K562 (cell line): Measurements from ENCODE around the gene HMBS. TPM values are rescaled to one million over a fixed set of nuclear protein-coding genes. Genes with fewer than 3 reads are reported as not detected.
A peak's percentile ranks its signal among the peaks of the same experiment; 100 is the strongest.

ENCODE experiments used
- ATF1 ChIP-seq, 2 experiments: fragments of 450-650 bp in 1 of 2; IDR thresholded peaks; 2 replicates each; pipeline ENCODE4 v1.6.1; 2016; ENCODE audit warnings: missing compliant biosample characterization in 1 of 2, missing genetic modification characterization in 1 of 2
- DMBX1 ChIP-seq: fragments of 250-450 bp; sonication (Bioruptor Pico); IDR thresholded peaks from 2 replicates; pipeline ENCODE4 v1.8.0; 2022; ENCODE audit warnings: inconsistent platforms, mild to moderate bottlenecking, moderate library complexity, borderline replicate concordance
- DPF2 ChIP-seq: fragments of 450-650 bp; IDR thresholded peaks from 2 replicates; pipeline ENCODE4 v1.6.1; 2016
- GABPA ChIP-seq: fragments of 200-800 bp; sonication (Bioruptor generic); conservative IDR thresholded peaks from 2 replicates; pipeline ENCODE4 v1.6.1; 2016; ENCODE audit warnings: low read depth, missing genetic modification characterization, missing compliant biosample characterization
- ID3 ChIP-seq, 2 experiments: fragments of 250-450 bp in 1 of 2; fragments of 450-650 bp in 1 of 2; sonication (Bioruptor Pico) in 1 of 2; IDR thresholded peaks; 2 replicates each; pipeline versions ENCODE4 v1.6.1 to v1.8.0; 2016 to 2021; ENCODE audit warnings: mild to moderate bottlenecking in 2 of 2, moderate library complexity in 2 of 2, missing compliant biosample characterization in 1 of 2, missing genetic modification characterization in 1 of 2
- NFYB ChIP-seq: IDR thresholded peaks from 2 replicates; pipeline ENCODE4 v1.6.1; 2011; ENCODE audit warnings: mild to moderate bottlenecking, moderate library complexity; ENCODE audit not compliant: insufficient read length; ENCODE audit errors: extremely low read depth
- RAD21 ChIP-seq, 2 experiments: fragments of 250-450 bp in 1 of 2; fragments of 450-650 bp in 1 of 2; sonication (Bioruptor Pico) in 1 of 2; formaldehyde crosslinking in 1 of 2; IDR thresholded peaks in 1 of 2; conservative IDR thresholded peaks in 1 of 2; 2 replicates each; pipeline versions ENCODE4 v1.4.0 to v1.8.0; 2020 to 2022; ENCODE audit warnings: mild to moderate bottlenecking in 2 of 2, moderate library complexity in 1 of 2
- SMC3 ChIP-seq: conservative IDR thresholded peaks from 2 replicates; pipeline ENCODE4 v1.6.1; 2011; ENCODE audit warnings: low read depth, low read length, improper control_type of control experiment; ENCODE audit not compliant: insufficient read depth
- TAF7 ChIP-seq: fragments of 450-650 bp; IDR thresholded peaks from 2 replicates; pipeline ENCODE4 v1.6.1; 2016; ENCODE audit warnings: missing genetic modification characterization, missing compliant biosample characterization
- ZNF24 ChIP-seq: fragments of 450-650 bp; IDR thresholded peaks from 2 replicates; pipeline ENCODE4 v1.6.1; 2016
- ZNF584 ChIP-seq: fragments of 200-800 bp; sonication (Bioruptor generic); IDR thresholded peaks from 2 replicates; pipeline ENCODE4 v1.6.1; 2016; ENCODE audit warnings: low read depth, mild to moderate bottlenecking, missing genetic modification characterization, missing compliant biosample characterization
- ZNF766 ChIP-seq: fragments of 200-800 bp; sonication (Bioruptor generic); conservative IDR thresholded peaks from 2 replicates; pipeline ENCODE4 v1.6.1; 2016; ENCODE audit warnings: missing genetic modification characterization, missing compliant biosample characterization
- polyA plus RNA-seq, 8 experiments: library from polyadenylated mRNA; depleted of rRNA in 4 of 8; stranded (reverse) in 5 of 8; unstranded in 3 of 8; fragments of >200 nt; fragmentation: Nextera tagmentation in 2 of 8; fragmentation: Illumina TruSeq in 1 of 8; extraction: Ambion mirVana in 2 of 8; extraction: Trizol in 1 of 8; gene quantifications; 2 replicates each; pipeline versions ENCODE4 v1.2.1 to v1.2.3, GENCODE V29; 2011 to 2014; ENCODE audit warnings: inconsistent platforms in 1 of 8, missing spikeins in 1 of 8
- total RNA-seq, 7 experiments: library from RNA; depleted of rRNA in 6 of 7; stranded (reverse); fragments of >200 nt in 6 of 7; fragmentation: Illumina TruSeq in 2 of 7; extraction: Trizol in 2 of 7; gene quantifications; 2 replicates each; pipeline versions ENCODE4 v1.2.1 to v1.2.3, GENCODE V29; 2011 to 2021; ENCODE audit warnings: low replicate concordance in 1 of 7
- TF ChIP-seq, protein P1 (sequence below): fragments of 250-450 bp; sonication (Bioruptor Pico); IDR thresholded peaks from 2 replicates; pipeline ENCODE4 v1.4.0; 2020
- TF ChIP-seq, protein P2 (sequence below): fragments of 450-650 bp; IDR thresholded peaks from 2 replicates; pipeline ENCODE4 v1.6.1; 2016; ENCODE audit warnings: mild to moderate bottlenecking

The HMBS gene
- total and polyA plus RNA-seq, 9 of the 15 experiments (the other 6 are each of a cell fraction or from before 2014, with no cell fraction given): 56.9 to 385 (median 286) TPM

DNA sequence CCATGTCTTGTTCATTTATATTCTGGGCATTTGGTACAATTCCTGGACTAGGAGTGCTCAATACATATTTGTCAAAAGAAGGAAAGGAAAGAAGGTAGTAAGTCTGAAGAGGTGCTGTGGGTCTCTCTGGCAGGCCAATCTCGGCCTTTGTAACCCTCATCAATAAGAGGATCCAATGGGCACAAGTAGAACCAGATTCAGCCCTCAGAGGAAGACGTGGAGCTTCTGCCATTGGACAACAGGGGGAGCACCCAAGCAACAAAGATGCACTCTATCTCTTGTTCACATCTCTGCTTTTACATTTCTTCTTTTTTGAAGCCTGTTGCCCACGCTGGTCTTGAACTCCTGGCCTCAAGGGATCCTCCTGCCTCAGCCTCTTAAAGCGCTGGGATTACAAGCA, 19.3 kb upstream of the HMBS start (continued):
- TF ChIP-seq RAD21 (CRISPR knock-in tag; conservative IDR thresholded peaks at IDR 0.05 in 1 of 2, IDR thresholded peaks at IDR 0.05 in 1 of 2) (peak; percentile 57 to 77), GABPA (tag) (no peak), ZNF24 (peak; percentile 76), ATF1 (CRISPR knock-in tag; IDR thresholded peaks at IDR 0.05) (no peak), ATF1 (tag; IDR thresholded peaks at IDR 0.05) (peak; percentile 20; the same call in 1 of the 2 replicates), TAF7 (tag) (no peak), ID3 (CRISPR knock-in tag; IDR thresholded peaks at IDR 0.05) (no peak), ID3 (tag; IDR thresholded peaks at IDR 0.05) (0 out of 2 replicates have a peak, but pooled peaks have one; percentile 32), DMBX1 (CRISPR knock-in tag) (0 out of 2 replicates have a peak, but pooled peaks have one; percentile 50), SMC3 (peak; percentile 37; the same call in 1 of the 2 replicates), NFYB (peak; percentile 6), DPF2 (peak; percentile 24; the same call in 1 of the 2 replicates), ZNF584 (CRISPR knock-in tag) (no peak), ZNF766 (CRISPR knock-in tag) (0 out of 2 replicates have a peak, but pooled peaks have one; percentile 24)
- TF ChIP-seq, protein P1, sequence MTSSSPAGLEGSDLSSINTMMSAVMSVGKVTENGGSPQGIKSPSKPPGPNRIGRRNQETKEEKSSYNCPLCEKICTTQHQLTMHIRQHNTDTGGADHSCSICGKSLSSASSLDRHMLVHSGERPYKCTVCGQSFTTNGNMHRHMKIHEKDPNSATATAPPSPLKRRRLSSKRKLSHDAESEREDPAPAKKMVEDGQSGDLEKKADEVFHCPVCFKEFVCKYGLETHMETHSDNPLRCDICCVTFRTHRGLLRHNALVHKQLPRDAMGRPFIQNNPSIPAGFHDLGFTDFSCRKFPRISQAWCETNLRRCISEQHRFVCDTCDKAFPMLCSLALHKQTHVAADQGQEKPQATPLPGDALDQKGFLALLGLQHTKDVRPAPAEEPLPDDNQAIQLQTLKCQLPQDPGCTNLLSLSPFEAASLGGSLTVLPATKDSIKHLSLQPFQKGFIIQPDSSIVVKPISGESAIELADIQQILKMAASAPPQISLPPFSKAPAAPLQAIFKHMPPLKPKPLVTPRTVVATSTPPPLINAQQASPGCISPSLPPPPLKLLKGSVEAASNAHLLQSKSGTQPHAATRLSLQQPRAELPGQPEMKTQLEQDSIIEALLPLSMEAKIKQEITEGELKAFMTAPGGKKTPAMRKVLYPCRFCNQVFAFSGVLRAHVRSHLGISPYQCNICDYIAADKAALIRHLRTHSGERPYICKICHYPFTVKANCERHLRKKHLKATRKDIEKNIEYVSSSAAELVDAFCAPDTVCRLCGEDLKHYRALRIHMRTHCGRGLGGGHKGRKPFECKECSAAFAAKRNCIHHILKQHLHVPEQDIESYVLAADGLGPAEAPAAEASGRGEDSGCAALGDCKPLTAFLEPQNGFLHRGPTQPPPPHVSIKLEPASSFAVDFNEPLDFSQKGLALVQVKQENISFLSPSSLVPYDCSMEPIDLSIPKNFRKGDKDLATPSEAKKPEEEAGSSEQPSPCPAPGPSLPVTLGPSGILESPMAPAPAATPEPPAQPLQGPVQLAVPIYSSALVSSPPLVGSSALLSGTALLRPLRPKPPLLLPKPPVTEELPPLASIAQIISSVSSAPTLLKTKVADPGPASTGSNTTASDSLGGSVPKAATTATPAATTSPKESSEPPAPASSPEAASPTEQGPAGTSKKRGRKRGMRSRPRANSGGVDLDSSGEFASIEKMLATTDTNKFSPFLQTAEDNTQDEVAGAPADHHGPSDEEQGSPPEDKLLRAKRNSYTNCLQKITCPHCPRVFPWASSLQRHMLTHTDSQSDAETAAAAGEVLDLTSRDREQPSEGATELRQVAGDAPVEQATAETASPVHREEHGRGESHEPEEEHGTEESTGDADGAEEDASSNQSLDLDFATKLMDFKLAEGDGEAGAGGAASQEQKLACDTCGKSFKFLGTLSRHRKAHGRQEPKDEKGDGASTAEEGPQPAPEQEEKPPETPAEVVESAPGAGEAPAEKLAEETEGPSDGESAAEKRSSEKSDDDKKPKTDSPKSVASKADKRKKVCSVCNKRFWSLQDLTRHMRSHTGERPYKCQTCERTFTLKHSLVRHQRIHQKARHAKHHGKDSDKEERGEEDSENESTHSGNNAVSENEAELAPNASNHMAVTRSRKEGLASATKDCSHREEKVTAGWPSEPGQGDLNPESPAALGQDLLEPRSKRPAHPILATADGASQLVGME (CRISPR knock-in tag): no peak
- TF ChIP-seq, protein P2, sequence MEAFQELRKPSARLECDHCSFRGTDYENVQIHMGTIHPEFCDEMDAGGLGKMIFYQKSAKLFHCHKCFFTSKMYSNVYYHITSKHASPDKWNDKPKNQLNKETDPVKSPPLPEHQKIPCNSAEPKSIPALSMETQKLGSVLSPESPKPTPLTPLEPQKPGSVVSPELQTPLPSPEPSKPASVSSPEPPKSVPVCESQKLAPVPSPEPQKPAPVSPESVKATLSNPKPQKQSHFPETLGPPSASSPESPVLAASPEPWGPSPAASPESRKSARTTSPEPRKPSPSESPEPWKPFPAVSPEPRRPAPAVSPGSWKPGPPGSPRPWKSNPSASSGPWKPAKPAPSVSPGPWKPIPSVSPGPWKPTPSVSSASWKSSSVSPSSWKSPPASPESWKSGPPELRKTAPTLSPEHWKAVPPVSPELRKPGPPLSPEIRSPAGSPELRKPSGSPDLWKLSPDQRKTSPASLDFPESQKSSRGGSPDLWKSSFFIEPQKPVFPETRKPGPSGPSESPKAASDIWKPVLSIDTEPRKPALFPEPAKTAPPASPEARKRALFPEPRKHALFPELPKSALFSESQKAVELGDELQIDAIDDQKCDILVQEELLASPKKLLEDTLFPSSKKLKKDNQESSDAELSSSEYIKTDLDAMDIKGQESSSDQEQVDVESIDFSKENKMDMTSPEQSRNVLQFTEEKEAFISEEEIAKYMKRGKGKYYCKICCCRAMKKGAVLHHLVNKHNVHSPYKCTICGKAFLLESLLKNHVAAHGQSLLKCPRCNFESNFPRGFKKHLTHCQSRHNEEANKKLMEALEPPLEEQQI: no peak
- TF ChIP-seq, all 486 proteins: peak for 35
